ENCODE results near the gene IGLL1.
"Not testable (repeated sequence)": the region's sequence is repeated elsewhere in the genome, so short reads cannot be mapped to it uniquely, and the experiment has no call there.

- TF ChIP-seq POLR2A, CTCF (IDR thresholded peaks at IDR 0.05): not testable (repeated sequence)
These were observed 32.7 kb downstream of the IGLL1 start for GRCh38 chr22:23547382-23547781.
